Choroid plexus epithelial cell (primary cell): Measurements from ENCODE around the gene CCDC120.

Experiments used
- DNase-seq: peaks from one replicate; pipeline ENCODE4 v3.0.0-alpha.2; 2010; ENCODE audit warnings: low read depth
- H3K4me3 ChIP-seq: 2 replicates; pipeline ENCODE4 v1.5.1; 2011; ENCODE audit warnings: low read depth, mild to moderate bottlenecking, control low read depth, low read length, moderate library complexity
- TF ChIP-seq, protein P1 (sequence below): conservative IDR thresholded peaks from 2 replicates; pipeline ENCODE4 v1.5.1; 2011; ENCODE audit warnings: low read depth, mild to moderate bottlenecking, control low read depth, inconsistent platforms, low read length, moderate library complexity

CCDC120 gene

DNA sequence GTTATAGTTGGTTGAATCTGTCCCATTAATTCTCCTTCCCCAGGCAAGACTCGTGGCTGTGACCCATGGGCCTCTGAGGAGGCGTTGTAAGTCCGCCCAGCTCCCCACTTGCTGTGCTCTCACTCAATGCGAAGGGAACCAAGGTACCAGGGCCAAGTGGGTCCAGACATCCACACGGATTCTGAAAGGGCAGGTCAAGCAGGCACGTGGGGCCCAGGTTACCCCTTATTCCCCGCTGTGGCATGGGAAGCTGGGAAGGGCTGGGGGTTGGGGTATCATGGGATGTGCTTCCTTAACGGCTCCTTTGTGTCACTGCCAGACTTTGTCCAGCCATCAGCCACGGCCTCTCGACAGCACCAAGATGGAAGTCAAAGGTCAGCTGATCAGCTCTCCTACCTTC lies 3.1 kb downstream of the CCDC120 start:
- DNase-seq, result no peak
- TF ChIP-seq, protein P1, sequence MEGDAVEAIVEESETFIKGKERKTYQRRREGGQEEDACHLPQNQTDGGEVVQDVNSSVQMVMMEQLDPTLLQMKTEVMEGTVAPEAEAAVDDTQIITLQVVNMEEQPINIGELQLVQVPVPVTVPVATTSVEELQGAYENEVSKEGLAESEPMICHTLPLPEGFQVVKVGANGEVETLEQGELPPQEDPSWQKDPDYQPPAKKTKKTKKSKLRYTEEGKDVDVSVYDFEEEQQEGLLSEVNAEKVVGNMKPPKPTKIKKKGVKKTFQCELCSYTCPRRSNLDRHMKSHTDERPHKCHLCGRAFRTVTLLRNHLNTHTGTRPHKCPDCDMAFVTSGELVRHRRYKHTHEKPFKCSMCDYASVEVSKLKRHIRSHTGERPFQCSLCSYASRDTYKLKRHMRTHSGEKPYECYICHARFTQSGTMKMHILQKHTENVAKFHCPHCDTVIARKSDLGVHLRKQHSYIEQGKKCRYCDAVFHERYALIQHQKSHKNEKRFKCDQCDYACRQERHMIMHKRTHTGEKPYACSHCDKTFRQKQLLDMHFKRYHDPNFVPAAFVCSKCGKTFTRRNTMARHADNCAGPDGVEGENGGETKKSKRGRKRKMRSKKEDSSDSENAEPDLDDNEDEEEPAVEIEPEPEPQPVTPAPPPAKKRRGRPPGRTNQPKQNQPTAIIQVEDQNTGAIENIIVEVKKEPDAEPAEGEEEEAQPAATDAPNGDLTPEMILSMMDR, result no peak
- no peak overlapping the region for H3K4me3 ChIP-seq

DNA sequence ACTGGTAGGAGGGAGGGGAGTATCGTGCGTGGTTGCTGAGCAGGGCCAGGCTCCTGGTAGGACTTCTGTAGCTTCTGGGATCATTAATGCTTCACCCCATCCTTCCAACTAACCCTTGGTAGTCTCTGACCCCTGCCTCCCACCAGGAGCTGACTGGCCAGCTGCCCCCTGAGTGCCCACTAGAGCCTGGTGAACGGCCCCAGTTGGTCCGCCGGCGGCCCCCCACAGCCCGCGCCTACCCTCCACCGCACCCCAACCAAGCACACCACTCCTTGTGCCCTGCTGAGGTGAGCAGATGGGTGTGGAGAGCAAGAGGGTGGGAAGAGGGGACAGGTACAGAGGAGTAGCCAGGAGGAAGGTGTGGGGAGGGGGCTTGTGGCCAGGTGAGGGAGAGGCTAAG lies 4.9 kb downstream of the CCDC120 start:
- no peak overlapping the region for H3K4me3 ChIP-seq
- no peak for DNase-seq
- TF ChIP-seq, protein P1, result no peak

DNA sequence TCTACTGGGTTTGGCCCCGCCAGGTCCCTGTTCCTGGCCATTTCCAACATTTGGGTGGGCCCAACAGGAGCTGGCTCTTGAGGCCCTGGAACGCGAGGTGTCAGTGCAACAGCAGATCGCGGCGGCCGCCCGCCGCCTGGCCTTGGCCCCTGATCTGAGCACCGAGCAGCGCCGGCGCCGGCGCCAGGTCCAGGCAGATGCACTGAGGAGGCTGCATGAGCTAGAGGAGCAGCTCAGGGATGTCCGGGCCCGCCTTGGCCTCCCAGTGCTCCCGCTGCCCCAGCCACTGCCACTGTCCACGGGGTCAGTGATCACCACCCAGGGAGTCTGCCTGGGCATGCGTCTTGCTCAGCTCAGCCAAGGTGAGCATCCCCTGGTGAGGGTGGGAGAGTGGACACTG lies 5.5 kb downstream of the CCDC120 start:
- no peak overlapping the region for H3K4me3 ChIP-seq
- no peak for DNase-seq

DNA sequence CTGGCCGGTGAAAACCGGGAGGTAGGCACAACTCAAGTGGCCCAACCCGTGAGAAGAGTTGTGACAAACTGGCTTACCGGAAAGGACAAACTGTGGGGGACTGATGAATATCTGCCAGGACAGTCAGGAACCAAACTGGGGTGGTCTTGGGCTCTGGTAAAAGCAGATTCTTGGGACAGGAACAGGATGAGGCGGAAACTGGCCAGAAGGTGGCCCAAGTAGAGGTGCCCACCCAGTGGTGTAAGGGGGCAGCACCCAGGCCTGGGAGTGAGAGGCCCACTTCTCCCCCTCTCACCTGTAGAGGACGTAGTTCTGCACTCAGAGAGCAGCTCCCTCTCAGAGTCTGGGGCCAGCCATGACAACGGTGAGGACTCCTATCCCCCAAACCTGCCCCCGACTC lies 5.9 kb downstream of the CCDC120 start:
- TF ChIP-seq, protein P1, result no peak
- no peak for DNase-seq
- no peak overlapping the region for H3K4me3 ChIP-seq

More for the DNA sequence above, 5.5 kb downstream of the CCDC120 start:
- TF ChIP-seq, protein P1, result no peak

DNA sequence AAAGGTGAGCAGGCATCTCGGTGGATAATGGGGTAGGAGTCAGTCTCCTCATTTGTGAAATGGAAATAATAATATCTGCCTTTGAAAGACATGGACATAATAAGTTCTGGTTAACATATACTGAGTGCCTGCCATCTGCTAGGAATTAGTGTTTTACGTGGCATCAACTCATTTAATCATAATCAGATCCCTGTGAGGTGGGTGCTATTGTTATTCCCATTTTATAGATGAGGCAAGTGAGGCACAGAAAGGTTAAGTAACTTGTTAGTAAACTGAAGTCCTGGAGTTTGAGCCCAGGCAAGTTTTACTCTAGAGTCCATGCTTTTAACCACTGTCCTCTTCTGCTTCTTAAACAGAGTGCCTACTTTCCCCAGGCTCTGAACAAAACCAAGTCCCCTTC lies 7.5 kb downstream of the CCDC120 start:
- DNase-seq, result no peak
- H3K4me3 ChIP-seq, result no peak overlapping the region
- TF ChIP-seq, protein P1, result no peak

DNA sequence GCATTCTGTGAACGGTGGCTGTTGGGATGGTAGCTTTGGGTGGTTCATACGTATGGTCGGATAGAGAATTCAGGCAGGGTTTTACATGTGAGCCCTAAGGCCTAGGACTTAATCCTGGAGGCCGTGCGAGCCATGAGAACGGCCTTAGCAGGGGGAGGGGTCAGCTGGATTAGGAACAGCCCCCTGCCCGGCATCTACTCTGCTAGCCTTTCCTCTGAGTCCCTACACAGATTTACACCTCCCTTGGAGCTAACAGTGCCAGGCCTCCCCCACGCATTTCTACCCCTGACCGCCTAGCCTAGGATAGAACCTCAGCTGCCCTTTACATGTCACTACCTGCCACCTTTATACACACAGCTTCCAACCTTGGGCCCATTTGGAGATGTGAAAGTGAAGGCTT lies 7.9 kb downstream of the CCDC120 start:
- DNase-seq, result no peak
- TF ChIP-seq, protein P1, result no peak
- no peak overlapping the region for H3K4me3 ChIP-seq

DNA sequence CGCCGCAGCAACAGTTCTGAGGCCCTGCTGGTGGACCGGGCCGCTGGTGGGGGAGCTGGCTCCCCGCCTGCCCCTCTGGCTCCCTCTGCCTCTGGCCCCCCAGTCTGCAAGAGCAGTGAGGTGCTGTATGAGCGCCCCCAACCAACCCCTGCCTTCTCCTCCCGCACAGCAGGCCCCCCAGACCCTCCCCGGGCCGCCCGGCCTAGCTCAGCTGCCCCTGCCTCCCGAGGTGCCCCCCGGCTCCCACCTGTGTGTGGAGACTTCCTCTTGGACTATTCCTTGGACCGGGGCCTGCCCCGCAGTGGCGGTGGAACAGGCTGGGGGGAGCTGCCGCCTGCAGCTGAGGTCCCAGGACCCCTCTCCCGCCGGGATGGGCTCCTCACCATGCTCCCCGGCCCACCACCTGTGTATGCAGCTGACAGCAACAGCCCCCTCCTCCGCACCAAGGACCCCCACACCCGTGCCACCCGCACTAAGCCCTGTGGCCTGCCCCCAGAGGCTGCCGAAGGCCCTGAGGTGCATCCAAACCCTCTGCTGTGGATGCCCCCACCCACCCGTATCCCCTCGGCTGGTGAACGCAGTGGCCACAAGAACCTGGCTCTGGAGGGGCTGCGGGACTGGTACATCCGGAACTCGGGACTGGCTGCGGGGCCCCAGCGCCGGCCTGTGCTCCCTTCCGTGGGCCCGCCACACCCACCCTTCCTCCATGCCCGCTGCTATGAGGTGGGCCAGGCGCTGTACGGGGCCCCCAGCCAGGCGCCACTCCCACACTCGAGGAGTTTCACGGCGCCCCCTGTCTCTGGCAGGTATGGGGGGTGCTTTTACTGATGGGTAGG lies 8.7 kb downstream of the CCDC120 start:
- DNase-seq, result no peak
- no peak overlapping the region for H3K4me3 ChIP-seq
- TF ChIP-seq, protein P1, result no peak
